GM12892 (cell line): Measurements from ENCODE around the gene CDC42EP4.

Experiments used
- POLR2A ChIP-seq: IDR thresholded peaks from 2 replicates; pipeline ENCODE4 v1.6.1; 2011; ENCODE audit warnings: low read depth, low read length, control low read depth
- POLR2AphosphoS5 ChIP-seq: IDR thresholded peaks from 2 replicates; pipeline ENCODE4 v1.6.1; 2011; ENCODE audit warnings: low read depth, low read length, control low read depth

DNA sequence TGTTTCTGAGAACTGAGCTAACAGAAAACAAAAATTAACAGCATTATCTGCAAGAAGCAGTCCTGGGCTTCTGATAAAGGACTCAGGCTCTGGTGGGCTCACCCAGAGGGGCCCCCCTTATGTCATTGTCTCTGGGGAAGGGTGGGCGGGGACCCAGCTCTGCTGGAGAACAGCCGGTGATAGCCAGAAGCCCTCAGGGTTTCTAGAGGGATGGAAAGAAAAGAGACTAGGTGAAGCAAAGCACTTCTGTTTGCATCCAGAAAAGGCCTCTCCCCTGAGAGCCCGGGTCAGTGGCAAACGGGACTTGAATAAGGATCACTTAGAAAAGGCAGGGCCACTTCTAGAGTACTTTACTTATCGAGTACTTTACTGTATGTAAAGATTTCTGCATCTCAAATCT lies 7.0 kb upstream of the CDC42EP4 start:
- TF ChIP-seq POLR2A (no peak), POLR2AphosphoS5 (no peak)
